ENCODE data around the gene NECAB2. TPM values are rescaled to one million over a fixed set of nuclear protein-coding genes. Genes with fewer than 3 reads are reported as not detected.

The NECAB2 gene
- total RNA-seq, 1 donor from 2014 or later, result 1.8 TPM

DNA sequence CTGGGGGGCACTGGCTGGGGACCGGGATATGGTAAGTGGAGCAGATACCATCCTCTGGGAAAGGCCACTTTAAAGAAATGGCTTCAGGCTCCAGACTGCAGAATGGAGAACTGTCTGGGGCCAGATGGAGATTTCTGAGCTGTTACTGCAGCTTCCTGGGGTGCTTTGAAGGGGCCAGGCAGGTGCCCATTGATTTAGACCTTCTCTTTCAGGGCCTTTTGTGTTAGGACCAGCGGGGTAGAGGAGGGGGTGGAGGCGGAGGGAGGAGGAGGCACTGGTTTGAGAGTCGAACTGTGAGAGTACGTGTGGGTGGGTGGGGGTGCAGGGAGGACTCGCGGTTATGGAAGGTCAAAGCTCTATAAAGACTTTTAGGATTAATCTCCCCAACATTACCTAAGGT lies 11.4 kb downstream of the NECAB2 start:
- TF ChIP-seq, protein P1, sequence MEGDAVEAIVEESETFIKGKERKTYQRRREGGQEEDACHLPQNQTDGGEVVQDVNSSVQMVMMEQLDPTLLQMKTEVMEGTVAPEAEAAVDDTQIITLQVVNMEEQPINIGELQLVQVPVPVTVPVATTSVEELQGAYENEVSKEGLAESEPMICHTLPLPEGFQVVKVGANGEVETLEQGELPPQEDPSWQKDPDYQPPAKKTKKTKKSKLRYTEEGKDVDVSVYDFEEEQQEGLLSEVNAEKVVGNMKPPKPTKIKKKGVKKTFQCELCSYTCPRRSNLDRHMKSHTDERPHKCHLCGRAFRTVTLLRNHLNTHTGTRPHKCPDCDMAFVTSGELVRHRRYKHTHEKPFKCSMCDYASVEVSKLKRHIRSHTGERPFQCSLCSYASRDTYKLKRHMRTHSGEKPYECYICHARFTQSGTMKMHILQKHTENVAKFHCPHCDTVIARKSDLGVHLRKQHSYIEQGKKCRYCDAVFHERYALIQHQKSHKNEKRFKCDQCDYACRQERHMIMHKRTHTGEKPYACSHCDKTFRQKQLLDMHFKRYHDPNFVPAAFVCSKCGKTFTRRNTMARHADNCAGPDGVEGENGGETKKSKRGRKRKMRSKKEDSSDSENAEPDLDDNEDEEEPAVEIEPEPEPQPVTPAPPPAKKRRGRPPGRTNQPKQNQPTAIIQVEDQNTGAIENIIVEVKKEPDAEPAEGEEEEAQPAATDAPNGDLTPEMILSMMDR (IDR thresholded peaks at IDR 0.05; ENCODE audit: unreplicated experiment), result no peak
- Mint-ChIP-seq H3K9me3 (peaks cover 28% of the 10 kb centered on the region), H3K4me1 (peaks cover 9% of the 10 kb centered on the region), H3K4me3 (no peak overlapping the region), H3K36me3 (peaks cover 6% of the 10 kb centered on the region), H3K27me3 (ENCODE audit: low read depth) (peaks cover under 1% of the 10 kb centered on the region), H3K27ac (no peak overlapping the region)
- no peak for DNase-seq (ENCODE audit: low spot score in 2 of 2, unreplicated experiment in 2 of 2)

DNA sequence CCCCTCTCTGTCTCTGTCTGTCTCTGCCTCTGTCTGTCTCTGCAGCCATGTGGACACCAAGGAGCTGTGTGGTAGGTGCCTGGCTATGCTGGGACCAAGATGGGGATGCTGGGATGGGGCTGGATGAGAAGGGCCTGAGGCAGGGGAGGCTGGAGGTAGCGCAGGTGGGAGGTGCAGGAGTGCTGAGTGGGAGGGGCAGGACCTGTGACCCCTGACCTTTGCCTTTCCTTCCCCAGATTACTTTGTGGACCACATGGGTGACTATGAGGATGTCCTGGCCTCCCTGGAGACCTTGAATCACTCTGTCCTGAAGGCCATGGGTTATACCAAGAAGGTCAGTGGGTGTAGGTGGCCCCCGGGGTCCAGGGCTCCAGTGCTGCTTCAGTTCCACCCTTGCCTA lies 12.8 kb downstream of the NECAB2 start:
- H3K9me3 Mint-ChIP-seq, result peaks cover 28% of the 10 kb centered on the region

DNA sequence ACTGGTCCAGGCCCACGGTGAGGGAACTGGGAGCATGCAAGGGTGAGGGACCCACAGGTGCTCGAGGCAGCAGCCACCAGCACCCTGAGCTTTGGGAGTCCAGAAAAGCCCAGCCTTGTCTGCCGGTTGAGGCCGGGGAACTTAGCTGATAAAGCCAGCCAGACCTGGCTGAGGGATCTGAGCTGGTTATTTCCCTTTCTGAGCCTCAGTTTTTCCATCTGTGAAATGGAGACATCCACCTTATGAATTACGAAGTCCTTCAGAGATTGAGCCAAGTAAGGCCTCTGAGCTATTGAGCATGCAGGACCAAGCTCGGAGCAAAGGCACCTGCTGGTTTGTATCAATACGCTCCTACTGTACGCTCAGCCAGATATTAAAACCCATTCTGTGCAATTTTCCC lies 13.8 kb downstream of the NECAB2 start:
- no peak for DNase-seq (ENCODE audit: low spot score in 2 of 2, unreplicated experiment in 2 of 2)
- peaks cover 28% of the 10 kb centered on the region for H3K9me3 Mint-ChIP-seq
- peaks cover 6% of the 10 kb centered on the region for H3K36me3 Mint-ChIP-seq
- H3K4me3 Mint-ChIP-seq, result no peak overlapping the region
- TF ChIP-seq, protein P1 (IDR thresholded peaks at IDR 0.05; ENCODE audit: unreplicated experiment), result no peak
- peaks cover 6% of the 10 kb centered on the region for H3K27me3 Mint-ChIP-seq (ENCODE audit: low read depth)
- peaks cover 7% of the 10 kb centered on the region for H3K4me1 Mint-ChIP-seq
- H3K27ac Mint-ChIP-seq, result no peak overlapping the region

More for the DNA sequence above, 12.8 kb downstream of the NECAB2 start:
- peaks cover 6% of the 10 kb centered on the region for H3K36me3 Mint-ChIP-seq
- no peak for DNase-seq (ENCODE audit: low spot score in 2 of 2, unreplicated experiment in 2 of 2)
- TF ChIP-seq, protein P1 (IDR thresholded peaks at IDR 0.05; ENCODE audit: unreplicated experiment), result no peak
- H3K4me1 Mint-ChIP-seq, result peaks cover 7% of the 10 kb centered on the region
- H3K27me3 Mint-ChIP-seq (ENCODE audit: low read depth), result no peaks in the 10 kb centered on the region
- no peak overlapping the region for H3K27ac Mint-ChIP-seq
- no peak overlapping the region for H3K4me3 Mint-ChIP-seq

DNA sequence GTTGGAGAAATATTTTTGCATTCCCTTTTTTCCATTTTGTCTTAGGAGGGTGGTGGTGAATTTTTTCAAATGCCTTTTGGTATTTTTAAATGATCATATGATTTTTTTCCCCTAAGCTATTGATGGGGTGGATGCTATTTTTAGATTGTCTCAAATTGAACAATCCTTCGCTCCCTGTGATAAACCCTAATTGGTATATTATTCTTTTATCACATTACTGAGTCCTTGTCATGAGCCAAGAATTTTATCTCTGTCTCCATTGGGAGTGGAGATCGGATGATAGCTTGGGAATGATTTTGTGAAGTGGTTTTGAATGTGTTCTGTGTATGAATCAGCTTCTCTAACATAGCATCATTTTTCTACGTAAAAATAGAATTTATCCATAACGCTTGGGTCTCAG lies 15.4 kb downstream of the NECAB2 start:
- TF ChIP-seq, protein P1 (IDR thresholded peaks at IDR 0.05; ENCODE audit: unreplicated experiment), result no peak
- no peak for DNase-seq (ENCODE audit: low spot score in 2 of 2, unreplicated experiment in 2 of 2)
- peaks cover 21% of the 10 kb centered on the region for H3K9me3 Mint-ChIP-seq
- H3K36me3 Mint-ChIP-seq, result peaks cover 6% of the 10 kb centered on the region
- H3K27ac Mint-ChIP-seq, result no peak overlapping the region
- H3K27me3 Mint-ChIP-seq (ENCODE audit: low read depth), result peaks cover 14% of the 10 kb centered on the region
- no peak overlapping the region for H3K4me3 Mint-ChIP-seq
- H3K4me1 Mint-ChIP-seq, result peaks cover 7% of the 10 kb centered on the region

DNA sequence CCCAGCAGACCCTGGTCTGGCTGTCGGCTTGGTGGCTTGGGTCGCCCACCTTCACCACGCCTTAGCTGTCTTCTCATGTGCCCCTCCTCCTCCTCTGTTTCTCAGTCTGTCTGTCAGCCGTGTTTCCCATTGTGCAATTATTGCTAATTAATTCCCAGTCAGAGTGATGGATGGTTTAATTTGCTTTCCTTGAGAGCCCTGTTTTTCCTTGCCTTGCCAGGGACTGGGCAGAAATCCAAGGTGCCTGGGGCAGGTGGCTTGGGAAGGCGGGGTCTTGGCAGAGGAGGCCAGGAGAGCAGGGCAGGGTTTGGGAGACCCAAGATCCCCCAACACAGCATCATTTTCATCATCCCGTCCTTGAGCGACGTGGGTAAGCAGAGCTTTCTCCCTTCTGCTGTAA lies 21.3 kb downstream of the NECAB2 start:
- H3K9me3 Mint-ChIP-seq, result no peaks in the 10 kb centered on the region
- no peaks in the 10 kb centered on the region for H3K36me3 Mint-ChIP-seq
- H3K4me1 Mint-ChIP-seq, result peaks cover 29% of the 10 kb centered on the region
- no peak for DNase-seq (ENCODE audit: low spot score in 2 of 2, unreplicated experiment in 2 of 2)
- TF ChIP-seq, protein P1 (IDR thresholded peaks at IDR 0.05; ENCODE audit: unreplicated experiment), result no peak
- peaks cover 28% of the 10 kb centered on the region for H3K27me3 Mint-ChIP-seq (ENCODE audit: low read depth)
- H3K27ac Mint-ChIP-seq, result no peak overlapping the region
- H3K4me3 Mint-ChIP-seq, result no peak overlapping the region

DNA sequence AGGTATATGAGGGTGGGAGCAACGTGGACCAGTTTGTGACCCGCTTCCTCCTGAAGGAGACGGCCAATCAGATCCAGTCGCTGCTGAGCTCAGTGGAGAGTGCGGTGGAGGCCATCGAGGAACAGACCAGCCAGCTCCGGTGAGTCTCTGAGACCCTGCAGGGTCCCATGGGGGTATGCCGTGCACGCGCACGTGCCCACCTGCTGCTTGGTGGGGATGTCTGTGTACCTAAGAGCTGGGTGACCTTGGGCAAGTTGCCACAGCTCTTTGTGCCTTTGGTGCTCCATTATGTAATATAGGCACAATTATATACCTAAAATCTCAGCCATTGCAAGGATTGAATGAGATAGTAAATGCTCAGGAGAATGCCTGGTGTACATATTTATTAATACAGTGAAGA lies 22.4 kb downstream of the NECAB2 start:
- Mint-ChIP-seq H3K27me3 (ENCODE audit: low read depth) (peaks cover 28% of the 10 kb centered on the region), H3K9me3 (no peaks in the 10 kb centered on the region)

More for the DNA sequence above, 22.4 kb downstream of the NECAB2 start:
- no peak for DNase-seq (ENCODE audit: low spot score in 2 of 2, unreplicated experiment in 2 of 2)
- H3K4me1 Mint-ChIP-seq, result peaks cover 30% of the 10 kb centered on the region
- no peak overlapping the region for H3K4me3 Mint-ChIP-seq
- H3K27ac Mint-ChIP-seq, result no peak overlapping the region
- H3K36me3 Mint-ChIP-seq, result no peaks in the 10 kb centered on the region
- TF ChIP-seq, protein P1 (IDR thresholded peaks at IDR 0.05; ENCODE audit: unreplicated experiment), result no peak
